NCI-H1436 (cell line): ENCODE results near the gene UGT1A3.

Experiments
- DNase-seq: peaks from one replicate; lab custom pipeline; 2025; lab: John Stamatoyannopoulos, UW

The UGT1A3 gene

DNA sequence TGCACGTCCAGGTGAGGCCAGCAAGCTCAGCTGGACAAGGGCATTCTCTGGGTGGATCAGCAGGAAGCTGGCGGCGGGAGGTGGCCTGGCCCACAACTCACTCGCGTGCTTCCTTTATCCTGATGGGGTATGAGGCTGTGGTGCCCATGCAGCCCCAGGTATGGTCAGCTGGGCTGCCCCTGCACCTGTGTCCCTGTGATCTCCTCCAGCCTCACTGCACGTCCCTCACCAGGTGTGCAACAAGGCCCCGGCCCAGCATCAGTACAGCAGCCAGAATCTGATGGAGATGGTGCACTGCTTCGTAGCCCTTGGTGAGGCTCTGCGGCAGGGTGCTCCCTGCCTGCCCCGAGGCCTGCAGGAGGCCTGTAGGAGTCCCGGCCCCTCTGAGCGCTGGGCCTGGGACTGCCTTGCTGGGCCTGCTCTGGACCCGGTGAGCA is 66.9 kb downstream of the UGT1A3 start:
- no peak for DNase-seq

DNA sequence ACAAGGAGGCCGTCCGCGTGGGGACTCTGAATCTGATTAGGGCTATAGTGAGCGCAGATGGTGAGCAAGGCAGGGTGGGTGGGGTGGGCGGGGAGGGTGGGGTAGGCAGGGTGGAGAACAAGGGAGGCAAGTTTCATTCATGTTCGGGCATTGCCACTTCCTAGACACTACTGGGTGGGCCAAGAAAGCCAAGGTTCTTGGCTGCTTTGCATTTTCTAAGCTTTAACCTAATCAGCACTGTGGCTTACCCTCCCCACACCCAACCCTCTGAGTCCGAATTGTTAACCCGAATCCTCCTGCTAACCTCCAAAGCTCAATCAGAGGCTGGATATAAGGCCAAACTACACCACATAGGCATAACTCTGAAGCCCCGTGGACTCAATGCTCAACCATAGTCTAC is 67.4 kb downstream of the UGT1A3 start:
- no peak for DNase-seq

DNA sequence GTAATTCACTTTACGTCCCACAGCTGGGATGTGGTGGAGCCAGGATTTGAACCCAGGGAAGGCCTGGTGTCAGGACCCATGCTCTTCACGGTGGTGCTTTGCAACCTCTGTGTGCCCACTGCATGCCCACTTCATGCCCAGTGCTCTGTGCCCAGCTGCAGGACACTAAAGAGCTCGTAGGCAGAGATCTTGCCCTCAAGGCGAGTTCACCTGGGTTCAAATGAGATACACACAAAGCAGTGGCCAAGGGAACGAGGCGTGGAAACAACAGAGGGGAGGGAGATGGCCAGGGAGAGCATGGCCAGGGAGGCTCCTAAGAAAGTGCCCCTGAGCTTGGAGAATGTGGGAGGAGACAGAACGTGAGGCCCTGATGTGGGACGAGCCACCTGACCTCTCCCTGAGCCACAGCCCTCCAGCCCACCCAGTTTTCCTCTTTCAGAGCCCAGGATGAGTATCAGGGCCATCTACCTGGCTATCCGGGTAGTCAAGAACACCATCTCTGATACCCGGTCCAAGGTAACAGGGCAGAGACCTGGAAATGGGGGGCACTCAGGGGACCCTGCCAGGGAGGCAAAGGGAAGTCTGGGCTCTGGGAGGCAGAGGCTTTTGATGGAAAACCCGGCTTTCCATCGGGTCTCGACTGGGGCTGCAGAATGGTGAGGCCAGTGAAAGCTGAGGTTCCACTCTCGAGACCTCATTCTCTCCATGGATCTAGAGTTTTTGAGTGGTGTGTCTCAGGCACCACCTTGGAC is 69.7 kb downstream of the UGT1A3 start:
- no peak for DNase-seq

DNA sequence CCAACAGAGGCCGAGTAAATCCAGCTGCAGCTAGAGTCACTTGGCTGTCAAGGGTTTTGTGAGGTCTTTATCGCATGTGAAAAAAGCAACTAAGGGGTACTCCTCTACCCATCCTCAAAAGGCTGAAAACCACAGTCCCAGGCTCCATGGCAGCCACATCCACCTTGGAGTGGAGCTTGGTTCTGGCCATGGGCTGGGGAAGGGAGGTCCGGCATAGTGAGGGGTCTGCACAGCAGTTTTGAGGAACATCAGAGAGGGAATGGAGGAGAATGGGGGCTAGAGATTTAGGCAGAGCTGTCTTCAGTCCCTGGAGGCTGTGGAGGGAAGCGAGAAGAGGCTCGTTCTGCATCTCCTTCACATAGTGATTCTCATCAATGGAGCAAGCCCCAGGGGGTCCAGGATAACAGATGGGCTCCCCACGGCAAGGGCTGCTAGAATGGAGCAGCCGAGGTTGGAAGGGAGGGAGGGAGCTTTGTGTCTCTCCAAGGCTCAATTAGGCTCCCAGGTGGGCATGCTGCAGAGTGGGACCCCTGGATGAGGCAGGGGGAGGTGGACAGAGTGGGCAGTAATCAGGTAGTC is 70.3 kb downstream of the UGT1A3 start:
- DNase-seq, result no peak

DNA sequence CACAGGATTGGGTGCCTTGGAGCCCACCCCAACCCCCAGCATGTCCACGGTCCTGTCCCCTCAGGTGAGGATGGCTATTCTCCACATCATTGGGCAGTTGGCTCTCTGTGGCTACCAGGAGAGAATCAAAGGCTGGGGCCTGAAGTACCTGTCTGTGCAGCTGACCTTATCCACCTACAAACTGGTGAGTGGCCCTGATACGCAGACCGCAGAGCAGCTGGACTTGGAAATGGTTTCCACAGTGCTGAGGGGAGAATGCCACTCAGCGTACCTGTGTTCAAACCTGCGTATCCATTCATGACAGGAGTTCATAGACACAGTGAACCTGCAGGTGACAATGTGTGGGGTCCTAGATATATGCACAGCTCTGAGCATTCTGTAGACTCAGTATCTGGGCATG is 70.9 kb downstream of the UGT1A3 start:
- DNase-seq, result no peak

DNA sequence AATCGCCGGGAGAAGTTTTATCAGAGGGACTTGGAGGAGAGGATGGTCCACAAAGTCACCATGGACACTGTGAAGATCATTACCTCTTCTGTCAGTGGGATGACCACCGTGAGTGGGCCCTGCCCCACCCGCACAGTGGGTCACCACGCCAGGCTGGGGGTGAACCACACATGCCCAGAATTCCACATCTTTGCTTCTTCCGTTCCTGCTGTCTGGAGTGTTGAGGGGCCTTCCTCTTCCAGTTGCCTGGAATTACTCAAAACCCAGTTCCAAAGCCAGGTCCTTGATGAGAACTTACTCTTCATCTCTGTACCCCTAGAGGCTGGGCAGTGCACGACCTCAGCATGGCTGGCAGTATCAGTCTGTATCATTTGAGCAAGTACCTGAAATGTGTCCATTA is 71.4 kb downstream of the UGT1A3 start:
- DNase-seq, result no peak

DNA sequence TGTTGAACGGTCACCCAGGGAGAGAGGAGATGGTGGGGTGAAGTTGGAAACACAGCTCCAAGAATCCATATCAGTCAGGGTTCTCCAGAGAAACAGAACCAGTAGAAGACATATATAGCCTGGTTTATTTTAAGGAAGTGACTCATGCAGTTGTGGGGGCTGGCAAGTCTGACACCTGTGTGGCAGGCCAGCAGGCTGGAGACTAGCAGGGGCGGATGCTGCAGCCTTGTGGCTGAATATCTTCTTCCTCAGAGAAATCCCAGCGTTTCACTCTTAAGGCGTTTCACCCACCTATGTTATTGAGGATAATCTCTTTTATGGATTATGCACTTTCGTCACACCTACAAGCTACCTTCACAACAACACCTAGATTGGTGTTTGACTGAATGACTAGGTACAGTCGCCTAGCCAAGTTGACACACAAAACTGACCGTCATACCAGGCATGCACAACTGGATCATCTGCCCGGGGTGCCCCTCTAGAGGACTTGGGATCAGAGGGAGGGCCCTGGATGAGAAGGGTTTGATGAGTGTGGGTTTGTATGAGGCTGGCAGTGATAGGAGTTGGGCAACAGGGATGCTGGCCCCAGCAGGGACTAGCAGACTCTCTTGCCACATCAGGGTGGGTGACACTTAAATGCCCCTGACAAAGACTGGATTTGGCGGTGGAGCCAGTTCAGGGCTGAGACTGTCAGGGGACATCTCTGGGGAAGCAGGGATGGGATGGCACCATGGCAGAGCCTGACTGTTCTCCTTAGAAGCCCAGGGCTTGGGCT is 72.7 kb downstream of the UGT1A3 start:
- DNase-seq, result no peak

DNA sequence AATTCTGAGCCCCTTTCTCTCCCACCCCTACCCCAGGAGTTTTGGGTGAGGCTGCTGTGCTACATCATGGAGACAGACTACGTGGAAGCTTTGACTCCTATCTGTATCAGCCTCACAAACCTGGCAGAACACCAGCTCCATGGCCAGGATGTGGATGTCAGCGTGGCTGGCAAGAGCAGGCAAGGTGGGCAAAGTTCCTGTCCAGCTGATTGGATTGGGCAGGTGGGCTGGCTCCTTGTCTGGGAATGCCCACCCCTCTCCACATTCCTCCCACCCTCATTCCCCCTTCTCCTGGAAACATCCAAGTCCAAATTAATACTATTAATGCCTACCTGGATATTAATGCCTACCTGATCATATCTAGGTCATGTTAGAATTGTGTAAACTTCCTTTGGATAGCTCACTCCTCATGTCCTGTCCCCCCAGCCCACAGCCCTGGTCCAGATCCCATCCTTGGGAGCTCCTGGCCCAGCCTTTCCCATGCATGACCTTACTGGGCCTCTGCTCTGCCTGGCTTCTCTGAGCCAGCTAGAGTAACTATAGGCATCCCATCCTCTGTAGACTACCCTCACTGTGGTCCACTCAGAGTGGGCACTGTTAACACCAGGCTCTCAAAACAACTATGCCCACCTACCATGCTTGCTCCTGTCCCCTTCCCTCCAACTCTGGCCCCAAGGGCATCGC is 73.4 kb downstream of the UGT1A3 start:
- DNase-seq, result no peak

DNA sequence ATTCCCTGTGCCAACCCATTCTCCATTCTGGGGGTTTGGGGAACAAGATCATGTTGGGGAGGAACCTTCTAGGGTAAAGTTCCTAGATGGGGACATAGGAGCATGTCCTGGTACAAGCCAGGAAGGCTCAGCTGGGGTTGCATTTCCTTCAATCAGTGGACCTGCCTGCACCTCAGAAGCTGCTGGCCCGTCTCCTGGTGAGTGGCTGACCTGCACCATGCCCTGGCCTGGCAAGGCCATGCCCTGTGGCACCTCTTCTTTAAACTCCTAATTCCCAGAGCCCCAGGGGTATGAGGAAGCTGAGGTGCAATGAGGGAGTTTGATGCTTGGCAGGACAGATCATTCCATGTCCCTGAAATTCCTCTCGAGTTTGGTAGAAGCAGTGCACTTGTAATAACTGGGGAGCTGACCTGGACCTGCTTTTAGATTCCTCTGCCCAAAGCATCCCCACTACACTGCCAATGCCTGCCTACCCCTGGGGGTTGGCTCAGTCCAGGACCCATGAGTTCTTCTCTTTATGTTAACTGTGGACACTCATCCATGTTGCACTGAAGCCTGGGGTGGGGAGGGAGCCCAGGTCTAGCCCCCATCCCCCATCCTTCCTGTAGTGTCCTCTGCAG is 74.6 kb downstream of the UGT1A3 start:
- no peak for DNase-seq

DNA sequence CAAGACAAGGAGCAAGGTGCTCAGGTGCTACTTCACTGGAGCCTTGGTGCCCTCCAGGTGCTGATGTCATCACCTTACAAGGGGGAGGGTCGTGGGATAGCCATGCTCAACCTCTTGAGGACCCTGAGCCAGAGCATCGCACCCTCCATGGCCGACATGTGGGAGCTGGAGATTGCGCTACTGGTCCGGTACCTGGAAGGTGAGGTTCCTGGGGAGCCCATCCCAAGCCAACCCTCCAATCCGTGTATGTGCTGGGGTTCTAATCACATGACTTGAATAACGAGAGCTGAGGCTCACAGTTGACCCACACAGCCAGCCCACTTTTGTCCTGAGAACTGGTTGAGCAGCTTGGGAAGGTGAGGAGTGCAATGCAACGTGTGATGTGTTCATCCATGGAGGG is 75.2 kb downstream of the UGT1A3 start:
- DNase-seq, result no peak

DNA sequence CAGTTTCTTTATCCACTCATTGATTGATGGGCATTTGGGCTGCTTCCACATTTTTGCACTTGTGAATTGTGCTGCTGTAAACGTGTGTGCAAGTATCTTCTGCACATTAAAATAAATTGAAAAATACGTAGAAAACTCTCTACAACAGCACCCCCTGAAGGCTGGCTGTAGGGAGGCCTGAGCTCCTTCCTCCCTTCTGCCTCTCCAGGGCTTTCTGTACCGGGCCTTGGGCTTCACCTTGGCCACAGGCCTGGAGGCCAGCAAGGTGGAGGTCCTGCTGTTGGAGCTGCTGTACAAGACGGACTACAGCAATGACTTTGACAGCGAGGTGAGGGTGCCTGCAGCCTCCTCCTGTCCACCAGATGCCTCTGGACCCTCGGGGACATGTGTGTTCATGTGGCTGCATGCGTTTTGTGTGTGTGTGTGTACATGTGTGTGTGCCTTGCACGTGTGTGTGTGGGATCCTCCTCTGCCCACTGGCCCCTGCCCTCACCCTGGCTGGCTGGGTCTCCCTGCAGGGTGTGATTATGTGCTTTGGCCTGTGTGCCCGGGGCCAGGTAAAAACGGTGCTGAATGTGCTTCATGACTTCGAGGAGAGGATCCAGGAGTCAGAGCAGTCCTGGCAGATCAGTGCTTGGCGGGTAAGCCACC is 78.5 kb downstream of the UGT1A3 start:
- no peak for DNase-seq

DNA sequence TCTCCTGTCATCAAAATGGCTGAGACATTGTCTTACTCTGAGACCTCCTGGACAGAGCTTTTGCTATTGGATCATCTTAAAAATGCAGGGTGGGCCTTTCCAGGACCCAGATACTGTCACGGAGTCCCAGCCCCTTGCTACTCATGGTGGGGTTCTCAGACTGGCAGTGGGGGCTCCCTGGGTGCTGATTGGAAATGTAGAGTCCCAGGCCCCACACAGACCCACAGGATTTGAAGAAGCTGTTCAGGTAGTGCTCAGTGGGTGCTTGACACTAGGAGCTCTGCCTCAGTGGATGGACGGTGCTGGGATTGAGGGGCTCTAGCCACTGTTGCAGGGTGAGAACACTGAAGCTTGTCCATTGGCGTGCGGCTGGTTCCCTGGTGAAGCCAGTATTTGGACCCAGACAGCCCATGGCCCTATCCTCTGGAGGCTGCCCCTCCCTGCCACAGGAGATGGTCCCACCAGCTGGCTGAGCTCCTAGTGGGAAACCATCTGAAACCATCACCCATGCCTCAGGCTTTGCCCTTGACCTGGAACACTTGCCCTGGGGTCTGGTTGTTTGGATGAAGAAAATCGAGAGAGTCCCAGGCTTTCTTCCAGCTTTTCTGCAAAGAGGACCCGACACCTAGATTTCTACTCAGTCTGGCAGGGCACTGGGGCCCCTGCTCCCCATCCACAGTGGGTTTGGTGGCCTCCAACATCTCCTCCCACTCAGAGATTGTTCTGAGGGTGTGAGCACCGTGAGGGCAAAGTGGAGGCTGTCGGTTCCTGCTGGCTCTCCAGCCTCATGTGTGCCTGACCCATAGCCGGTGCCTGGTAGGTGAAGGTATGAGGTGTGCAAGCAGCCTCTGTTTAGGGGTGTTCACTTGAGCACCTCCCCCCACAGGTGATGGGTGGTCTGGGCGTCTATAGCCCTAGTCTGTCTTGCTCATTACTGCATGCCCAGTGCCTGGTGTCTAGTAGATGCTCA is 79.4 kb downstream of the UGT1A3 start:
- no peak for DNase-seq

DNA sequence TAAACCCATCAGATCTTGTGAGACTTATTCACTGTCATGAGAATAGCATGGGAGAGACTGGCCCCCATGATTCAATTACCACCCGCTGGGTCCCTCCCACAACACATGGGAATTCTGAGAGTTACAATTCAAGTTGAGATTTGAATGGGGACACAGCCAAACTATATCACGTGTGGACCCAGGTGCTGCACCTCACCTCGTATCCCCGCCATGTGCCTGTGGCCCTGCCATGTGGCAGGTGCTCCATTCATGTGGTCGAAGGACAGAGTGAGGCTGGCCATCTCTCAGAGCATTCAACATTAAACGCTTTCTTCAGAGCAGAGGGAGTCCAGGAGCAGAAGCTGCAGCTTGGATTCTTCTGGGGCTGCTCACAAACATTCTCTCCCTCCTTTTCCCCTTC is 81.5 kb downstream of the UGT1A3 start:
- DNase-seq, result no peak

DNA sequence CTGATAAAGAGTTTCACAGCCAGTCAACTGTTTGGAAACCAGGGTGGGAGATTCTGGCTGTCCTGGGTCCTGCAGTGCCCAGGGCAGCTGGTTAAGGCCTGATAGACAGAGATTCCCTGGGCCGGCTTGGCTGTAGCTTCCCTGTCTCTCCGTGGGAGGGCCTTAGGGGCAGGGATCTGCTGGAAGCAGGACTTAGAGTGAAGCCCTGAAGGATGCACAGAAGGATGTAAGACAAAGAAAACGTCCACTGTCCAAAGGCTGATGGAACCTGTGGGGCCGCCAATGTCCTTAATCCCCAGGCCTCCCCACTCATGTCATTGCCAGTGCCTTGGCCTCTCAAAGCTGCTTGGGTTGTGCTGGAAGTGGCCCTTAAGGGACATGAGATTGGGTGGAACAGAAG is 82.2 kb downstream of the UGT1A3 start:
- no peak for DNase-seq

DNA sequence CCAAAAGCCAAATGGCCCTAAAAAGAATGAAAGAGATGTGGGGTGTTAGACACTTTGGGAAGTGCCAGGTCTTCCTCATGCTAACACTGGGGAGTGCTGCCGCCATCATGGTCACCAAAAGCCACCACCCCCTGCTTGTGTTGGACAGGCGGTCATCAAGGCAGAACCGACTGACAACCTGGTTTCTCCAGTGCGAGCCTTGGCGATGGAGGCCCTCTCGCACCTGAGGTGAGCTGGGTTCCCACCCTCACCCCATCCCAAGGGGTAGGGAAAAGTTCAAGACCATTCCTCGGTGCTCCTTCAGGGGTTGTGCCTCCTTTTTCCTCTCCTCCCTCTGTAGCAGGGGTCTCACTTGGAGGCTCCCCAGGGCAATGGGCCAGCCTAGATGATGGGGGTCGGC is 82.9 kb downstream of the UGT1A3 start:
- DNase-seq, result no peak

DNA sequence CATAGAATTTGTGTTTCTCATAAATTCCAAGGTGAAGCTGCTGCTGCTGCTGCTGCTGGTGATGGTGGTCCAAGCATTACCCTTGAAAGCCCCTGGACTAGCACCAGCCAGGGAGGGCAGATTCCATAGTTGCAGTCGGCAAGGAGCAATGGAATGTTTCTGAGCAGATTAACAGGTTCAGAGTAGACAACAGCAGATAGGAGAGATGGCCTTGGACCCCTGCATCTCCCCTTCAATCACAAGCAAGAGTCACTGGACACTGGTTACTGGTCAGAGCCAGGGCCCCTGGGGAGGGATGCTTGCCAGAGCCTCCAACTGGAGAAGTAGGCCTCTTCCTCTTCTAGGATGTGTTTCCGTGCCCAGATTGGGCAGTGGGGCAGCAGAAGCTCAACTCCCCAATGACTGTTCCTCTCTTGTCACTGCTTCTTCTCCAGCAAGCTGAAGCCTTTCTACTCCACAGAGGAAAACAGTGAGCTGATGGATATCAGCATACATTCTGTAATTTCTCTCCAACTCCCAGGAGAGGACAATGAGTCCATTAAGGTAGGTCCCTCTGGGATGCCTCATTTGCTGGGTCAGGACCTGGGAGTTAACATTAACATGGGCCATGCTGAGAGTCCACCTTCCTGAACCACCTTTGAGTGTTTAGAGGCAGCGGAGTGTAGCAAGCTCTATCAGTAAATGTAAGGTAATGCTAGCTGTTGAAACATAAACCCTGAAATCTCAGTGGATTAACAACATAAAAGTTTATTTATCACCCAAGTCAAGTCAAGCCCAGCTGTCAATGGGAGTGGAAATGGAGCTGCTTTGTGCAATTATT is 84.6 kb downstream of the UGT1A3 start:
- no peak for DNase-seq

DNA sequence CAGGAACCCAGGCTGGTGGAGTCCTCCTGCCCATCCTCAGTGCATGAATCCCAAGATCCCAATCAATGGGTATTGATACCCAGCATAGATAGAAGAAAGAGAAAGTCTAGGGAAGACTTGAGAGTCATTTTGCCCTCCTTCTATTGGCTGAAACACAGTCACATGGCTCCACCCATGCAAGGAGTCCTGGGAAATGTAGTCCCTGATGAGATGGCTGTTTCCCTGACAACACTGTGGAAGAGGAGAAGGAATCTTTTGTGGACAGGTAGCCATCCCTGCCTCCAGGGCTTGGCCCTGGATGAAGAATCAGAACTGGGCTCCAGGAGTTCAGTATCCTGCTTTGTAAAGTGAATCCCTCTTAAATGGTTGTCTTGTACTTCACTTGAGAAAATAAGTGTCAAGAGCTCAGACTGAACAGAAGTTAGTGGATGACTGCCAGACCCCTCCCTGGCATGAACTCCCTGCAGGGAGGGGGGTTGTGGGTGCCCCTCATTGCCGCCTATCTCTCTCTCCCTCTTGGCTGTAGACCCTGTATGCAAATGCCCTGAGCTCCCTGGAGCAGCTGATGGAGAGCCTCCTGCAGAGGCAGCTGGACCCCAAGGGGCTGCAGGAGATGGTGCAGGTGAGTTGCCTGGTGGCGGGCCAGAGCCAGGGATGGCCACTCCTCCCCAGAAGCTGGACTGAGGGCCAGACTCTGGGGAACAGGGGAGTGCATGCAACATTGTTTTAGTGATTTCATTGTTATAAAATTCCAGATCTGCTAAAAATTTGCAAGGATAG is 85.4 kb downstream of the UGT1A3 start:
- DNase-seq, result no peak

DNA sequence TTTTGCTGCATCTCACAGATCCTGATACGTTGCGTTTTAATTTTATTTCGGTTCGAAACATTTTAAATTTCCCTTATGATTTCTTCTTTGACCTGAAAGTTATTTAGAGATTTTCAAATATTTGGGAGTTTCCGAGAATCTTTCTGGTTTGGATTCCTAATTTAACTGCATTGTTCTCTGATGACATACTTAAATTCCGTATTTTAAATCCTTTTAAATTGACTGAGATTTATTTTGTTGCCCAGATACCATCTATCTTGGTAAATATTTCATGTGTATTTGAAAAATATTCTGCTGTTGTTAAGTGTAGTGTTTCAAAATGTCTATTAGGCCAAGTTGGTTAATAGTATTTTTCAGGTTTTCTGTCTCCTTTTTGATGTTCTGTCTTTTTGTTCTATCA is 87.0 kb downstream of the UGT1A3 start:
- no peak for DNase-seq

DNA sequence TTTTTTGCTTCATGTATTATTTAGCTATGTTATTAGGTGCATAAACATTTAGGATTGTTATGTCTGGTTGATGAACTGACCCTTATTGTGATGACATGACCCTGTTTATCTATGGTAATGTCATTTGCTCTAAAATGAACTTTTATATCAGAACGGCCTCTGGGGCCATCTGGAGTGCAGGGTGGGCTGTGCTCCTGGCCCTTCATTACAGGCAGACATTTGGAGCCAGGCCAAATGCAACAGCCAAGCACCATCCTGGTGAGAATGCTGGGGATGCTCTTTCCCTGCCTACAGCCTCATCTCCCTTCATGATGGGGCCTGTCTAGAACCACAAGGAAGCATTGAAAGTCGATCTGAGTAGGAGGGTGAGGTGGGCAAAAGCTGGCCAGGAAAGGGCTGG is 87.5 kb downstream of the UGT1A3 start:
- no peak for DNase-seq
